ENCODE results near the gene NBPF4.
"Not testable (repeated sequence)": the region's sequence is repeated elsewhere in the genome, so short reads cannot be mapped to it uniquely, and the experiment has no call there.

GRCh38 chr1:108235308-108235707 lies 8.6 kb downstream of the NBPF4 start:
- TF ChIP-seq POLR2A, CTCF, POLR2AphosphoS5 (IDR thresholded peaks at IDR 0.05): not testable (repeated sequence)

Measured in sigmoid colon (tissue), 4 donors.